ENCODE results near the gene PKD2L1.

- no peak for TF ChIP-seq REST (IDR thresholded peaks at IDR 0.05; ENCODE audit: low read depth)
- TF ChIP-seq TAF1 (IDR thresholded peaks at IDR 0.05; ENCODE audit: low read depth): no peak
Observed at GRCh38 chr10:100340948-100341847, 11.2 kb upstream of the PKD2L1 start.

Measured in Ishikawa (cell line).